GM12872 (cell line): ENCODE data around the gene PER1.

Experiments used
- TF ChIP-seq, protein P1 (sequence below): IDR thresholded peaks from 3 replicates; pipeline ENCODE4 v1.5.1; 2011; ENCODE audit warnings: low read depth, mild to moderate bottlenecking, low read length, moderate library complexity; ENCODE audit not compliant: insufficient read depth

Gene PER1

DNA sequence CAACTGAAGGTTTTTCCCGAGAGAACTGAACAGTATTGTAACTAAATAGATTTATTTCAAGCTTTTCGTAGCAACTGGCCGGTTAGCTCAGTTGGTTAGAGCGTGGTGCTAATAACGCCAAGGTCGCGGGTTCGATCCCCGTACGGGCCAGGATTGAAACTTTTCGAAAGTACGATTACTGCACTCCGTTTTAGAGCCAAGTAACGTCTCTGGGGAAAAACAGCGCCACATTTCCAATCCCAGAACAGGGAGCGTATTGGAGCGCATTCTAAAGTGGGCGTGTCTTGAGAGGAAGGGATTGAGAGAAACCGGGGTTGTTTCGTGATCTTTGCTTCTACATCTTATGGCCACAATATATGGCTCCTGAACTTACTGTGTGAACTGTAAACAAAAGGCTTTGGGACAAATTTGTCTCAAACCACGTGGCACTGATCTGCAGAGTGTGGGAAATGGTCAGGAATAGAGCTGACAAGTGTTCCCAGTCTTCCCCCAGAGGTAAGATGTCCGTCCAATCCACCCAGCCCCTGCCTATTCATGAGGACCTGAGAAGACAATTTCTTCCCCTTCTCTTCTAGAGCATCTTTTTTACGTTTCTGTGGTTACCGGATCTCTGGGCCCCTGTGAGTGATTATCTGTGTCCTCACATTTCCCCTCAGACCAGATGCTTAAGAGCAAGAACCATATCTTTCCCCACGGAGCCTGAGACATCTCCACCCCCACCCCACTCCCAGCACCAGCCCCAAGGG lies 35.5 kb upstream of the PER1 start:
- TF ChIP-seq, protein P1, sequence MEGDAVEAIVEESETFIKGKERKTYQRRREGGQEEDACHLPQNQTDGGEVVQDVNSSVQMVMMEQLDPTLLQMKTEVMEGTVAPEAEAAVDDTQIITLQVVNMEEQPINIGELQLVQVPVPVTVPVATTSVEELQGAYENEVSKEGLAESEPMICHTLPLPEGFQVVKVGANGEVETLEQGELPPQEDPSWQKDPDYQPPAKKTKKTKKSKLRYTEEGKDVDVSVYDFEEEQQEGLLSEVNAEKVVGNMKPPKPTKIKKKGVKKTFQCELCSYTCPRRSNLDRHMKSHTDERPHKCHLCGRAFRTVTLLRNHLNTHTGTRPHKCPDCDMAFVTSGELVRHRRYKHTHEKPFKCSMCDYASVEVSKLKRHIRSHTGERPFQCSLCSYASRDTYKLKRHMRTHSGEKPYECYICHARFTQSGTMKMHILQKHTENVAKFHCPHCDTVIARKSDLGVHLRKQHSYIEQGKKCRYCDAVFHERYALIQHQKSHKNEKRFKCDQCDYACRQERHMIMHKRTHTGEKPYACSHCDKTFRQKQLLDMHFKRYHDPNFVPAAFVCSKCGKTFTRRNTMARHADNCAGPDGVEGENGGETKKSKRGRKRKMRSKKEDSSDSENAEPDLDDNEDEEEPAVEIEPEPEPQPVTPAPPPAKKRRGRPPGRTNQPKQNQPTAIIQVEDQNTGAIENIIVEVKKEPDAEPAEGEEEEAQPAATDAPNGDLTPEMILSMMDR, result peak; percentile 16; the same call in 1 of the 3 replicates

DNA sequence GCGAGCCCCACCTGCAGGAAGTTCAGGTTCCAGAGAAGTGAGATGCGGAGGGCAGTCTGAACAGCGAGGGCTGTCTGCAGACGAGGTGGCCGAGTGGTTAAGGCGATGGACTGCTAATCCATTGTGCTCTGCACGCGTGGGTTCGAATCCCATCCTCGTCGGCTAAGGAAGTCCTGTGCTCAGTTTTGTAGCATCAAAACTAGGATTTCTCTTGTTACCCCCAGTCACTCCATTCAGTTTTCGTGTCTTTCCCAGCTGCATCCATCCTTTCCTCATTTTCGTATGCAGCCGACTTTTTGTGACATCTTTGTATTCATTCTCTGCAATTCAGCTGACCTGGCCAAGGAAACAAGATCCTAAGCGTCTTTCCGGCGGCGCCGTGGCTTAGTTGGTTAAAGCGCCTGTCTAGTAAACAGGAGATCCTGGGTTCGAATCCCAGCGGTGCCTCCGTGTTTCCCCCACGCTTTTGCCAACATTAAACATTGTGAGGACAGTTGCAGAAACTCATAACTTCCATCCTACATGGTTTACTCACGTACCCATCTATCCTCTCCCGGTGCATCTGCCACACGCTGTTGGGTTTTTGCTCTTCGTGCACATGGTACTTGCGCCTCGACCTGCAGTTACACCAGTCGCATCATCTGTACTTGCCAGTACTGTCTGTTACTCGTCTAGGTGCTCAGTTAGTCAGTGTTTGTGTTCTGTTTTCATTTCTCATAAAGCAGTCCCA lies 34.7 kb upstream of the PER1 start:
- TF ChIP-seq, protein P1, result no peak; the same call in 2 of the 3 replicates

DNA sequence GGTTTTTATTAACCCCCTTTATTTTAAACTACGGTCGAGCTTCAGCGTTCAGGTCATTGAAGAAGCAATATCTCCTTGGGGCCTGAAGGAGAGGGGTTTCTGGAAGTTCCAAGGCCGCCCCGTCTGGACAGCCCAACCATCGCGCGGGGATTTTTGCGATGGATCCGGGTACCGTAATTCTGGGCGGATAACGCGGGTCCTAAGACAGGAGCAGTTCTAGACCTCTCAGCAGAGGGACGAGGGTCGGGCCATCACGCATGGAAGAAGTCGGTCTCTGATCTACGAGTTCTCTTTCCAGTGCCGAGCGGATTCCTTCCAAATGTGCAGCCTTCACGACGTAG lies 34.2 kb upstream of the PER1 start:
- TF ChIP-seq, protein P1, result 0 out of 3 replicates have a peak, but pooled peaks have one; percentile 36

DNA sequence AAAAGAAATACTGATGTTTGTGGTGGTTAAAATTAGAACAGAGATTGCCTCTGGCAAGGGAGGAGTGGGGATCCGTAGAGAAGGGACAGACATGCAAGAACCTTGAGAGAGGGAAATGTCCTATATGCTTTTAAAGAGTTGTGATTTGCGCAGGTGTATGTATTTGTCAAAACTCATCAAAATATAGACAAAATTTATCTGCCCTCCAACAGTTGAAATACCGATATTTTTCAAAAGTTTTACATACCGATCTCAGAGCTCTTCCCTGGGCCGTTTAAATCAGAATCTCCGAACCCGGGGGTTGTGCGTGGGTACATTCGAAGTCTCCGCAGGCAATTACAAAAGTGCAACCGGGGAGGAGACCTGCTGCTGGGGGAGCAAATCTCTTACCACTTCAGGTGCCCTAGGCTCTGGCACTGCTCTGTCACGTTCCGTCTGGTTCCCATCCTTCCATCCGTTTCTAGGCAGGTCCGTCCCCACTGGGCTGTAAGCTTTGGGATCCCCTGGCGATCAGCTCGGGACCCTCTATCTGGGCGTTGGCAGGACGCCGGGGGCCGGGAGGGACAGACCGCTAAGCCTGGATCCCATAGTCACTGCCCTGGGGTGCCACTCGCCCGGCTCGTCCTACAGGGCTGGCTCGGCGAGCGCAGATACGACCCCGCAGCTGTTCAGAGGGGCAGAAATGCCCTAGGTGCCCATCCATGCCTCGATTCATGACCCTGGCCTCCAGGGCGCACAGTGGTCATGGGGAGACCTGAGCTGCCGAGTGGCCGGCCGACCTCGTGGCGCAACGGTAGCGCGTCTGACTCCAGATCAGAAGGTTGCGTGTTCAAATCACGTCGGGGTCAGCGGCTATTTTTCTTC lies 33.6 kb upstream of the PER1 start:
- TF ChIP-seq, protein P1, result no peak

DNA sequence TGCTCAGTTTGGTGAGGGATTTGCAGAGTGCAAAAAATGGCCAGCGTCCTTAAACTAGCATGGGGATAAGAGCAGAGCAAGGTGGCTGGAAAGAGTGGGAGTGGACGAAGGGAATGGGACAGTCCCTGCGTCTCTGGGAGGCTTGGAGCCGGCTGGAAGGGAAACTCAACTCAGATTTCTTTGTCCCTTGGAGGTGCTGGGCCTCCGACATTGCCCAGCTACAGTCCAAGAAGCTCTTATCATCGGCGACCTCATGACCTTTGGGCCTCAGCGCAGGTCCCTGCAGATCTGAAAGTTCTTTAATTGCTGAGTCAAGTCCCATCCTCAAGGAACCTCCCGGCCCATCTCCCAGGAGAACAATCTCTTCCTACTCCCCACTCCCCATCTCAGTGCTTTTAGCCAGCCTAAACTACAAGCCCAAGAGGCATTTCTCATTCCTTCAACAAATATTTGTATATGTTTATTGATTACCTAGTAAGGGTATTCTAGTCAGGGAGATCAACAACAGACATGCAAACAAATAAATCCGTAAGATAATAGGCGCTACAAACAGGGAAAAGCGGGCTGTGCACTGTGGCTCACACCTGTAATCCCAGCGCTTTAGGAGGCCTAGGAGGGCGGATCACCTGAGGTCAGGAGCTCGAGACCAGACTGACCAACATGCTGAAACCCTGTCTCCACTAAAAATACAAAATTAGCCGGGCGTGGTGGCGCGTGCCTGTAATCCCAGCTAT lies 25.0 kb upstream of the PER1 start:
- TF ChIP-seq, protein P1, result no peak

DNA sequence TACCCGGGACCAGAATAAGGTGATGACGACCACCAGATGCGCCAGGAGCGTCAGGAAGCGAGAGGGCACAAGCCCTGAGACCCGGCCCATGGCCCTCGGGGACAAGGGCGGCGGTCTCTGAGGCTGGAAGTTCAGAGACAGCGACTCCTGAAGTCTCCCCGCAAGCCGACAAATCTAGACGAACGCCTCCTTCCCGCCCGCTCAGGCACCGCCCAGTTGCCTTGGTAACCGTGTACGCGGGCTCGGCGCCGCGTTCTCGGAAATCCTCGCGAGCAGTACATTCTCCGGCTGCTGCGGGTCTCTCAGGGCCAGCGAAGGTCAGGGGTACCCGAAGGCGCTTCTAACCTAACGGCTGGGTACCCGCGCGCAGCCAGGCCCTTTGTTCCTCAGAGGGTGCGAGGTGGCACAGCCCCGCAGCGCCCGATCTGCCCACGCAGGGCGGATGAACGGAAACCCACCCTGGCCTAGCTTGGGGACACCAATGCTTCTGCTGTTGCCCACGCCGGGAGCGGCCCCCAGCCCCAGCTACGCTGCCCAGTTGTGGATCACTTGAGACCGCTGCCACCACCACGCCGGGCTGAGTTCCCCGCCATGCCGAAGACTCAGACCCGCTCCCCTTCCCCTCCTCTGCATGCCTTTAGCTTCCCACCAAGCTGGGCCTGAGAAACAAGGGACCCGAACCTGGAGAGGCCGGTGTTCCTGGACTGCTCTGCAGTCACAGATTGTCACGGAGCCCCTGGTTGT lies 24.2 kb upstream of the PER1 start, which contains the start of gene TMEM107:
Gene TMEM107 (minus strand): TSS at position 184 of the 744 bp plus-strand sequence. CDS start 94 bp downstream, at position 90.
- TF ChIP-seq, protein P1, result no peak
